ENCODE measurements around the gene PHF21A. TPM values are rescaled to one million over a fixed set of nuclear protein-coding genes. Genes with fewer than 3 reads are reported as not detected.

PHF21A gene
- total RNA-seq, 2 donors from 2014 or later = 47.2 to 53.9 TPM

DNA sequence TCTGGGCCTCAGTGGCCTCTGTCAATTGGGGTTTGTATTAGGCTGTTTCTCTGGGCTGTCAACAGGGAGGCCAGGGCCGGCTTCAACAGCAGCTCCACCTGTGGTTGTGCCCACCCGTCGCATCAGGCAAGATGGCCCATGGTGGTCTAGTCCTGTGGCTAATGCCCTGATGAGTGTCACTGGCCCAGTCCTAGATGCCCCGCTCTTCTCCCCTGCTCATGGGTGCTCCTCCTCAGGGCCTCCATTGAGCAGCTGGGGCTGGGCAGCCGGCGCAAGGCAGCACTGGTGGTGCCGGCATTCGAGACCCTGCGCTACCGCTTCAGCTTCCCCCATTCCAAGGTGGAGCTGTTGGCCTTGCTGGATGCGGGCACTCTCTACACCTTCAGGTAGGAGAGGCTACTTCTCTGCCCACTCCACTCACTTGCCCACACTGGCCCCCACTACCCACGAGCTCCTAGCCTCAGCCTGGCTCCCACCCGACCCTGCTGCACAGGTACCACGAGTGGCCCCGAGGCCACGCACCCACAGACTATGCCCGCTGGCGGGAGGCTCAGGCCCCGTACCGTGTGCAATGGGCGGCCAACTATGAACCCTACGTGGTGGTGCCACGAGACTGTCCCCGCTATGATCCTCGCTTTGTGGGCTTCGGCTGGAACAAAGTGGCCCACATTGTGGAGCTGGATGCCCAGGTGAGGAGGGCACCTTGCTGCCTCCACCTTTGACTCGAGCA lies 193.4 kb downstream of the PHF21A start:
- H3K27ac ChIP-seq (ENCODE audit: low read depth, low read length) = no peak overlapping the region
- H3K4me1 ChIP-seq (ENCODE audit: control insufficient read depth, insufficient read depth, low read length) = no peaks in the 10 kb centered on the region
- WGBS, 2 experiments (ENCODE audit: insufficient coverage in 1 of 2, insufficient read length in 1 of 2) = 92 to 93% methylated on average over 20 to 27 of the region's 27 CpGs
- peaks cover 3% of the 10 kb centered on the region for H3K4me1 Mint-ChIP-seq
- H3K36me3 Mint-ChIP-seq (ENCODE audit: low read depth) = peaks cover 9% of the 10 kb centered on the region
- no peak overlapping the region for H3K4me3 Mint-ChIP-seq
- peaks cover 13% of the 10 kb centered on the region for H3K27me3 Mint-ChIP-seq (ENCODE audit: insufficient read depth)
- no peaks in the 10 kb centered on the region for H3K9me3 ChIP-seq (ENCODE audit: control insufficient read depth, low read length)
- H3K27ac Mint-ChIP-seq = no peak overlapping the region
- H3K27me3 ChIP-seq (ENCODE audit: control insufficient read depth, insufficient read depth, low read length, poor library complexity, severe bottlenecking) = peaks cover 19% of the 10 kb centered on the region
- no peak overlapping the region for H3K9ac ChIP-seq (ENCODE audit: extremely low read depth, low read length, poor library complexity, severe bottlenecking)
- TF ChIP-seq, protein P1, sequence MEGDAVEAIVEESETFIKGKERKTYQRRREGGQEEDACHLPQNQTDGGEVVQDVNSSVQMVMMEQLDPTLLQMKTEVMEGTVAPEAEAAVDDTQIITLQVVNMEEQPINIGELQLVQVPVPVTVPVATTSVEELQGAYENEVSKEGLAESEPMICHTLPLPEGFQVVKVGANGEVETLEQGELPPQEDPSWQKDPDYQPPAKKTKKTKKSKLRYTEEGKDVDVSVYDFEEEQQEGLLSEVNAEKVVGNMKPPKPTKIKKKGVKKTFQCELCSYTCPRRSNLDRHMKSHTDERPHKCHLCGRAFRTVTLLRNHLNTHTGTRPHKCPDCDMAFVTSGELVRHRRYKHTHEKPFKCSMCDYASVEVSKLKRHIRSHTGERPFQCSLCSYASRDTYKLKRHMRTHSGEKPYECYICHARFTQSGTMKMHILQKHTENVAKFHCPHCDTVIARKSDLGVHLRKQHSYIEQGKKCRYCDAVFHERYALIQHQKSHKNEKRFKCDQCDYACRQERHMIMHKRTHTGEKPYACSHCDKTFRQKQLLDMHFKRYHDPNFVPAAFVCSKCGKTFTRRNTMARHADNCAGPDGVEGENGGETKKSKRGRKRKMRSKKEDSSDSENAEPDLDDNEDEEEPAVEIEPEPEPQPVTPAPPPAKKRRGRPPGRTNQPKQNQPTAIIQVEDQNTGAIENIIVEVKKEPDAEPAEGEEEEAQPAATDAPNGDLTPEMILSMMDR (conservative IDR thresholded peaks at IDR 0.05) = no peak
- peaks cover 4% of the 10 kb centered on the region for H3K36me3 ChIP-seq (ENCODE audit: control insufficient read depth, insufficient read depth, low read length)
- H3K4me3 ChIP-seq (ENCODE audit: low read length) = no peak overlapping the region
- H3K9me3 Mint-ChIP-seq = no peaks in the 10 kb centered on the region
- peak; percentile 38 for DNase-seq

DNA sequence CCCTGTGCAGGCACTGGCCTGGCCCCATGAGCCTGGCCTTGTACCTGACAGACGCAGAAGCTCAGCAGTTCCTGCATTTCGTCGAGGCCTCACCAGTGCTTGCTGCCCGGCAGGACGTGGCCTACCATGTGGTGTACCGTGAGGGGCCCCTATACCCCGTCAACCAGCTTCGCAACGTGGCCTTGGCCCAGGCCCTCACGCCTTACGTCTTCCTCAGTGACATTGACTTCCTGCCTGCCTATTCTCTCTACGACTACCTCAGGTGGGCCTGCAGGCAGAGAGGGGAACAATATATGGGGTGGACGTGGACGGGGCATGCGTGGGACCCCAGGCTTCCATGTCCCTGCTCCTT lies 193.9 kb downstream of the PHF21A start:
- Mint-ChIP-seq H3K27ac (no peak overlapping the region), H3K9me3 (no peaks in the 10 kb centered on the region), H3K36me3 (ENCODE audit: low read depth) (peaks cover 4% of the 10 kb centered on the region), H3K4me3 (no peak overlapping the region), H3K4me1 (peaks cover 3% of the 10 kb centered on the region), H3K27me3 (ENCODE audit: insufficient read depth) (peaks cover 13% of the 10 kb centered on the region)
- Histone ChIP-seq H3K4me3 (ENCODE audit: low read length) (no peak overlapping the region), H3K36me3 (ENCODE audit: control insufficient read depth, insufficient read depth, low read length) (peaks cover 3% of the 10 kb centered on the region), H3K9ac (ENCODE audit: extremely low read depth, low read length, poor library complexity, severe bottlenecking) (no peak overlapping the region), H3K27me3 (ENCODE audit: control insufficient read depth, insufficient read depth, low read length, poor library complexity, severe bottlenecking) (peaks cover 22% of the 10 kb centered on the region), H3K4me1 (ENCODE audit: control insufficient read depth, insufficient read depth, low read length) (no peaks in the 10 kb centered on the region), H3K27ac (ENCODE audit: low read depth, low read length) (no peak overlapping the region), H3K9me3 (ENCODE audit: control insufficient read depth, low read length) (no peaks in the 10 kb centered on the region)
- DNase-seq = peak; percentile 41
- TF ChIP-seq, protein P1 (conservative IDR thresholded peaks at IDR 0.05) = no peak
- 91 to 93% methylated on average over 9 to 15 of the region's 15 CpGs for WGBS, 2 experiments (ENCODE audit: insufficient coverage in 1 of 2, insufficient read length in 1 of 2)

- Histone ChIP-seq H3K27ac (ENCODE audit: low read depth, low read length) (no peak overlapping the region), H3K4me3 (ENCODE audit: low read length) (no peak overlapping the region), H3K9me3 (ENCODE audit: control insufficient read depth, low read length) (no peaks in the 10 kb centered on the region), H3K36me3 (ENCODE audit: control insufficient read depth, insufficient read depth, low read length) (peaks cover 3% of the 10 kb centered on the region), H3K4me1 (ENCODE audit: control insufficient read depth, insufficient read depth, low read length) (no peaks in the 10 kb centered on the region), H3K9ac (ENCODE audit: extremely low read depth, low read length, poor library complexity, severe bottlenecking) (no peak overlapping the region), H3K27me3 (ENCODE audit: control insufficient read depth, insufficient read depth, low read length, poor library complexity, severe bottlenecking) (peaks cover 22% of the 10 kb centered on the region)
- TF ChIP-seq, protein P1 (conservative IDR thresholded peaks at IDR 0.05) = no peak
- Mint-ChIP-seq H3K4me1 (peaks cover 4% of the 10 kb centered on the region), H3K4me3 (no peak overlapping the region), H3K9me3 (no peaks in the 10 kb centered on the region), H3K27me3 (ENCODE audit: insufficient read depth) (peaks cover 13% of the 10 kb centered on the region), H3K36me3 (ENCODE audit: low read depth) (peaks cover 2% of the 10 kb centered on the region), H3K27ac (no peak overlapping the region)
- DNase-seq = no peak
- WGBS, 2 experiments (ENCODE audit: insufficient coverage in 1 of 2, insufficient read length in 1 of 2) = 95% methylated on average over 6 to 12 of the region's 12 CpGs
Observed at GRCh38 chr11:45926536-45927331, 194.5 kb downstream of the PHF21A start.
